ENCODE results near the gene CALR. TPM values are rescaled to one million over a fixed set of nuclear protein-coding genes. Genes with fewer than 3 reads are reported as not detected.

Gene CALR
- polyA plus RNA-seq, 1 of the 3 experiments (the other 2 are of a cell fraction), result 1,334 TPM

- TF ChIP-seq EZH2phosphoT487 (IDR thresholded peaks at IDR 0.05; ENCODE audit: borderline replicate concordance, low read depth) (no peak), CHD2 (IDR thresholded peaks at IDR 0.05; ENCODE audit: low read length, partially characterized antibody) (peak; percentile 91), TAF1 (IDR thresholded peaks at IDR 0.05; ENCODE audit: borderline replicate concordance, low read depth, low read length) (peak; percentile 97), POLR2AphosphoS5 (IDR thresholded peaks at IDR 0.05; ENCODE audit: low read depth, low read length) (peak; percentile 94), IRF3 (IDR thresholded peaks at IDR 0.05; ENCODE audit: low read depth, low read length) (no peak), SIN3A (IDR thresholded peaks at IDR 0.05; ENCODE audit: borderline replicate concordance, low read depth, low read length) (peak; percentile 87; the same call in 1 of the 2 replicates)
These were observed 7.2 kb downstream of the CALR start, which contains the start of gene RAD23A (continued) for GRCh38 chr19:12945479-12946091.

- peak; percentile 85 for DNase-seq
- Histone ChIP-seq H3F3A (replicated peaks; ENCODE audit: insufficient read depth) (peaks cover 53% of the 10 kb centered on the region), H3K27me3 (ENCODE audit: insufficient read depth) (no peaks in the 10 kb centered on the region), H4K20me1 (ENCODE audit: insufficient read depth) (peaks cover 10% of the 10 kb centered on the region), H3K4me3 (ENCODE audit: low read depth in 2 of 2, low read length in 1 of 2) (peak overlapping the region; percentile 66 to 73), H2AFZ (ENCODE audit: low read depth) (no peak overlapping the region), H3K36me3 (replicated peaks in 1 of 2; ENCODE audit: control insufficient read depth in 1 of 2, insufficient read depth in 2 of 2, low read length in 1 of 2) (peaks cover 46 to 62% of the 10 kb centered on the region in 2 experiments), H3K9me3 (no peaks in the 10 kb centered on the region), H3K4me1 (ENCODE audit: control insufficient read depth in 1 of 2, insufficient read depth in 2 of 2, low read depth in 1 of 2, low read length in 1 of 2) (peaks cover 0 to 19% of the 10 kb centered on the region in 2 experiments; a peak in 2 of 4 replicates), H3K79me2 (ENCODE audit: insufficient read depth) (peaks cover 64% of the 10 kb centered on the region), H3K9me2 (no peaks in the 10 kb centered on the region), H3K27ac (ENCODE audit: low read depth in 2 of 2, low read length in 1 of 2) (peak overlapping the region; percentile 87 to 92), H3K9ac (peak overlapping the region; percentile 90), H3K4me2 (peak overlapping the region; percentile 89)
- WGBS (ENCODE audit: low lambda C conversion rate), result 1% methylated on average over 15 of the region's 40 CpGs
- POLR2A ChIA-PET, result interaction anchor here (0.6 to 1.5 kb wide), 8 partner anchors 8 to 223 kb away, joined by 3 to 13 read pairs (median 4); partner anchors contain the start of genes CALR, FARSA and GCDH
- CTCF ChIA-PET, result interaction anchor here (0.9 kb wide), 1 partner anchor 19 kb away, joined by 6 read pairs; no protein-coding TSS in a partner anchor
- TF ChIP-seq NRF1 (IDR thresholded peaks at IDR 0.05; ENCODE audit: low read depth, low read length) (no peak), RAD21 (IDR thresholded peaks at IDR 0.05; ENCODE audit: low read length) (no peak), FOSL2 (IDR thresholded peaks at IDR 0.05; ENCODE audit: borderline replicate concordance, low read depth) (no peak), MAX (IDR thresholded peaks at IDR 0.05; ENCODE audit: low read depth) (0 out of 2 replicates have a peak, but pooled peaks have one; percentile 14), USF1 (IDR thresholded peaks at IDR 0.05; ENCODE audit: borderline replicate concordance, low read depth) (no peak), FOXJ3 (CRISPR knock-in tag; IDR thresholded peaks at IDR 0.05) (no peak), EZH2phosphoT487 (IDR thresholded peaks at IDR 0.05; ENCODE audit: borderline replicate concordance, low read depth) (no peak), USF2 (IDR thresholded peaks at IDR 0.05; ENCODE audit: borderline replicate concordance, low read depth, low read length) (no peak), PBX3 (IDR thresholded peaks at IDR 0.05) (no peak), ZBTB33 (IDR thresholded peaks at IDR 0.05; ENCODE audit: borderline replicate concordance, low read depth) (peak; percentile 77; the same call in 1 of the 2 replicates), MEF2A (IDR thresholded peaks at IDR 0.05; ENCODE audit: borderline replicate concordance, low read depth) (no peak), REST (IDR thresholded peaks at IDR 0.05; ENCODE audit: low read depth, low read length) (no peak), FOXM1 (IDR thresholded peaks at IDR 0.05; ENCODE audit: low read depth) (no peak)
These were observed 7.8 kb downstream of the CALR start for GRCh38 chr19:12946092-12946721.

Measured in SK-N-SH (cell line).